ENCODE measurements around the gene DAZAP1. TPM values are rescaled to one million over a fixed set of nuclear protein-coding genes. Genes with fewer than 3 reads are reported as not detected.
A peak's percentile ranks its signal among the peaks of the same experiment; 100 is the strongest.

Gene DAZAP1
- total RNA-seq, 2 experiments from 2014 or later, result 287 to 297 TPM

DNA sequence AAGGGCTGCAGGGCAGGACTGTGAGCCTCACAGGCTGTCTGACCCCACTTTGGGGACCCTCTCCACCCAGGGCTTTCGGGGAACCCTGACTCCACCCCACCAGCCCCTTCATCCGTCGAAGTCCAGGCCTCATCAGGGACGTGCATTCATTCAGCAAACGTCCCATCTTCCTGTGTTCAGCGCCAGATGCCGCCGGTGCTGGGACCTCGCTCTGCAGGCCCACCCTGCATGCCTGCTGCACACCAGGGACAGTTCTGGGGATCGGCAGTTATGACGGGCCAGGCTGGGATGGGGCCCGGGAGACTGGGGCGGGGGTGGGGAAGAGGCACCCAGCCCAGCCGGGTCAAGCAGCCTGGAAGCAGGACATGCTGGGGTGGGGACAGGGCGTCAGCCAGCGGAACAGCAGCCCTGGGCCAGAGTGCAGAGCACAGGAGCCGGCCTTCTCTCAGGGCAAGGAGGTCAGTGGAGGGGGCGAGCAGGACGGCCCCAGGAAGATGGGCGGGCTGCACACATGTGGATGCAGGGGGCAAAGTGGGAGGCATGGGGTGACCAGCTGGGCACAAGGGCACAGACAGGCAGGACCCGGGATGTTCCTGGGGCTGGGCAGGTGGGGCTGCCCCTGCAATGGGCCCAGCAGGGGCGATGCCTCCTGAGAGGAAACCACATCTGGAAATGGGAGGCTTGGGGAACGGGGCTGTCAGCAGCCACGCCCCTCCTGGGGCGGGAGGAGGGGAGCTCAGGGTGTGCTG is 11.2 kb upstream of the DAZAP1 start:
- no peaks in the 10 kb centered on the region for H3K27me3 Mint-ChIP-seq
- no peak overlapping the region for H3K27ac Mint-ChIP-seq
- peaks cover 5% of the 10 kb centered on the region for H3K4me1 Mint-ChIP-seq
- no peaks in the 10 kb centered on the region for H3K9me3 Mint-ChIP-seq
- H3K36me3 Mint-ChIP-seq, result peaks cover 7% of the 10 kb centered on the region
- no peak for DNase-seq
- H3K4me3 Mint-ChIP-seq, result no peak overlapping the region

DNA sequence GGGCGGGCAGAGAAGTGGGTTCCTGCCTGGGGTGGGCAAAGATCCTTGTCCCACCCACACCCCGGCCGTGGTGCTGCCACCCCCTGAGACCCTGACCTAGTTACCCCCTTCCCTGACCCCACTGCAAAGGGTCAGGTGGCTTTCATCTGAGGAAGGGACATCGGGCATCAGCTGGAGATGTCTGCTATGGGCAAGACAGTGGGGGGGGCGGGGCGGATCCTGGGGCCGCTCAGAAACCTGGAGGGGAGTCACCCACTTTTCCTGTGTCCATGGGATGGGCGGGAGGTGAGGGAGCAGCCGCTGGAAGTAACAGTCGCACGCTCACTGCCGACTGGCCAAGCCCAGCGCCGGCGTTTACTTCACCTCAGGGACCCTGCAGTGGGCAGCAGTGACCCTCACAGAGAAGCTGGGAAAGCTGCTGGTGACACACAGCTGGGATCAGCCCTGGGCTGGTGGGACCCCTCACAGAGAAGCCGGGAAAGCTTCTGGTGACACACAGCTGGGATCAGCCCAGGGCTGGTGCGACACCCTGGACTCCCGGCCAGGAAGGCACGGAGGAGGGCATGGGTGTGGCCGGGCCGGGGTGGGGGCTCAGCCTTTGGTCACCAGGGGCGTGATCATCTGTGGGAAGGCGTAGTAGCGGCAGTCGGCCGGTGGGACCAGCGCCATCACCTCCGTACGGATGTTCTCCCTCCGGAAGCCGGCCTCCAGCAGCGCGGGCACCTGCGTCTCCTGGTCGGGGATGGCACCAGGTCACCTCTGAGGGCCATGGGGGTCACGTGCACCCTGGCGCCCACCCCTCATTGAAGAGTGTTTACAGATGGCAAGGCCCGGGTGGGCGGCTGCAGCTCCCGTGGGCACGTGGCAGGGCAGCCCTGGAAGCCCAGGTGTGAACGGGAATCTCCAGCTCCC is 10.4 kb upstream of the DAZAP1 start:
- peaks cover 5% of the 10 kb centered on the region for H3K4me1 Mint-ChIP-seq
- no peak overlapping the region for H3K4me3 Mint-ChIP-seq
- no peaks in the 10 kb centered on the region for H3K27me3 Mint-ChIP-seq
- peaks cover 6% of the 10 kb centered on the region for H3K36me3 Mint-ChIP-seq
- no peak overlapping the region for H3K27ac Mint-ChIP-seq
- DNase-seq, result no peak
- no peaks in the 10 kb centered on the region for H3K9me3 Mint-ChIP-seq

- Mint-ChIP-seq H3K9me3 (no peaks in the 10 kb centered on the region), H3K27ac (no peak overlapping the region), H3K36me3 (peaks cover 6% of the 10 kb centered on the region), H3K4me1 (peaks cover 10% of the 10 kb centered on the region), H3K27me3 (peaks cover 6% of the 10 kb centered on the region), H3K4me3 (no peak overlapping the region)
- no peak for DNase-seq
Observed at GRCh38 chr19:1397838-1398237, 9.5 kb upstream of the DAZAP1 start.

- Mint-ChIP-seq H3K4me1 (peaks cover 10% of the 10 kb centered on the region), H3K9me3 (no peaks in the 10 kb centered on the region), H3K27me3 (peaks cover 12% of the 10 kb centered on the region), H3K27ac (no peak overlapping the region), H3K4me3 (peak overlapping the region; percentile 22), H3K36me3 (peaks cover 5% of the 10 kb centered on the region)
- no peak for DNase-seq
Observed at GRCh38 chr19:1399079-1399478, 8.3 kb upstream of the DAZAP1 start.

DNA sequence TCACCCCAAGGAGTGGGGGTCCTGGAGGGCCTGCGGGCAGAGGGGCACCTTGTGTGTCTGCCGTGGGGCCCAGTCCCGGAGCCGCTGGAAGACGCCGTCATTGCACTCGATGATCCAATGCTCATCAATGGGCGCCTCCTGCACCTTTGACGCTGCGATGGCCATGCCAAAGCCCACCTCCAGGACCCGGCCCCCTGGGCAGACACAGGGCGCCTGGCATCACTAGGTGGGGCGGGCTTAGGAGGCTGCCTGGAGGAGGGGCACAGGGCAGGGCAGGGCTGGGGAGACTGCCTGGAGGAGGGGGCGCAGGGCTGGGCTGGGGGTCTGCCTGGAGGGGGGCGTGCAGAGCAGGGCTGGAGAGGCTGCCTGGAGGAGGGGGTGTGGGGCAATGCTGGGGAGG is 7.6 kb upstream of the DAZAP1 start:
- peaks cover 12% of the 10 kb centered on the region for H3K27me3 Mint-ChIP-seq
- peaks cover 2% of the 10 kb centered on the region for H3K36me3 Mint-ChIP-seq
- H3K9me3 Mint-ChIP-seq, result no peaks in the 10 kb centered on the region
- peaks cover 10% of the 10 kb centered on the region for H3K4me1 Mint-ChIP-seq
- no peak overlapping the region for H3K4me3 Mint-ChIP-seq
- DNase-seq, result no peak
- no peak overlapping the region for H3K27ac Mint-ChIP-seq

GRCh38 chr19:1400281-1401137 is 6.9 kb upstream of the DAZAP1 start:
- Mint-ChIP-seq H3K27ac (no peak overlapping the region), H3K36me3 (peaks cover 2% of the 10 kb centered on the region), H3K4me1 (peaks cover 10% of the 10 kb centered on the region), H3K27me3 (peaks cover 12% of the 10 kb centered on the region), H3K9me3 (no peaks in the 10 kb centered on the region), H3K4me3 (peak overlapping the region; percentile 73)
- no peak for DNase-seq

DNA sequence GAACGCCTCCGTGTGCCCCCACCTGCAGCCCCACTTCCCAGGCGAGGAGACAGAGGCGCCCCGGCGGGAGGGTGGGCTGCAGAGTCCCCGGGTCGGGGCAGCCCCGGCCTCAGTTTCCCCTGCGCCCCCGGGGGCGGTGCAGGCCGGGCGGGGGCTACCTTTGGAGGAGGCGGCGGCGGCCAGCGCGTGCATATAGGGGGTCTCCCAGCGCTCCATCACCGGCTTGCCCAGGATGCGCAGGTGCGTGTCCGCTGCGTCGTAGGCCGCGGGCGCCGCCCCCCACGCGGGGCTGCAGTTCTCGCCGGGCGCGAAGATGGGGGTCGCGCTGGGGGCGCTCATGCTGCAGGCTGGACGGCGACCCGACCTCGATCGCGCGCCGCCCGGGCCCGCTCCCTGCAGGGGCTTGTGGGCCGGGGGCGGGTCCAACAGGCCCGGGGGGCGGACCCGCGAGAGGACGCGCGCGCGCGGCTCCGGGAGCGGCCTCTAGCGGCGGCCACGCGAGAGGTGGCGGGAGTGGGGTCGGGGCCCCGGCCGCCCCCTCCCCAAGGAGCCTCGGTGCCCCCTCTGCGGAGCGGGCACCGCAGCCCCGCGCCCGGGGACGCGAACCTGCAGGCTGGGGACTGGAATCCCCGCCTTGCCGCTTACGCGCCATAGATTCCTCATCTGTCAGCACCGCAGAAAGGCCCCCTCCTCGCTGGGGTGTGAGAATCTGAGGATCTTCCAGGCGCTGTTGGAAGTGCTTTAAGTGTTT is 6.1 kb upstream of the DAZAP1 start, which contains the start of gene GAMT:
Gene GAMT (minus strand): TSS at position 405 of the 751 bp plus-strand sequence. CDS start 66 bp downstream, at position 339.
- Mint-ChIP-seq H3K36me3 (peaks cover 2% of the 10 kb centered on the region), H3K27me3 (peaks cover 12% of the 10 kb centered on the region), H3K27ac (no peak within 1 kb of the TSS), H3K9me3 (no peaks in the 10 kb centered on the region), H3K4me1 (peaks cover 10% of the 10 kb centered on the region), H3K4me3 (peak within 1 kb of the TSS; percentile 73)
- peak; percentile 63 for DNase-seq

- H3K27ac Mint-ChIP-seq, result no peak overlapping the region
- DNase-seq, result no peak
- peaks cover 2% of the 10 kb centered on the region for H3K36me3 Mint-ChIP-seq
- peaks cover 12% of the 10 kb centered on the region for H3K4me1 Mint-ChIP-seq
- H3K9me3 Mint-ChIP-seq, result no peaks in the 10 kb centered on the region
- peaks cover 12% of the 10 kb centered on the region for H3K27me3 Mint-ChIP-seq
- peak overlapping the region; percentile 60 for H3K4me3 Mint-ChIP-seq
Observed at GRCh38 chr19:1401889-1402217, 5.5 kb upstream of the DAZAP1 start.

- Mint-ChIP-seq H3K27ac (peak overlapping the region; percentile 46), H3K9me3 (no peaks in the 10 kb centered on the region), H3K36me3 (peaks cover 2% of the 10 kb centered on the region)
Observed at GRCh38 chr19:1402411-1403070, 4.8 kb upstream of the DAZAP1 start.

DNA sequence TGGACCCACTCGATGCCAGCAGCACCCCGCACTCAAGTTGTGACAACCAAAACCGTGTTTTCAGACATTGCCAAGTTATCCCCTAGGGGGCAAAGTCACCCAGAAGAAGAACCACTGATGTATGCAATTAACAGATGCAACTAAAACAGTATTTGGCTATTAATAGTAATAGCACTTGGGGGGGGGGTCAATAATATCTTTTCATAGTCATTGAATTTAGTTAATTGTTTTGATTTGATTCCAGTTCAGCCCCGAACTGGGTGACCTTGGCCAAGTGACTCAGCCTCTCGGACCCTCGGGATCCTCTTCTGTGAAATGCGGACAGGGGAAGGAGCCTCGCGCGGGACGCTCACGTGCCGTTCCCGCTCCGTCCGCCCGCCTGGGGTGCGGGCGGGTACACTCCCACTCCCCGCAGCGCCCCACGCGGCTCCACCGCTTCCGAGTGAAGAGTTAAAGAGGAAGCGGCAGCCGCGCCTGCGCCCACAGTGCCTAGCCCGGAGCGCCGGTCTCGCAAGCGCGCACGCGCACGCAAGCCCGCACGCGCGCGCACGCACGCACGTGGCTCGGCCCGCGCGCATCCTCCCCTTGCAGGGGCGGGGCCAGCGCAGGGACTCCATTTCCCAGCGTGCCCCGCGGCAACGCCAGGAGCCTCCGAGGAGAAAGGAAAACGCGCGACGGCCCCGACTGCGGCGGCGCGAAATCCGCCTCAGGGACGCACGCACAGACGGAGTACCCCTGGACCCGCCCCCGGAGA is 435 bp upstream of the DAZAP1 start:
- peak; percentile 100 for DNase-seq
- peak overlapping the region; percentile 60 for H3K4me3 Mint-ChIP-seq
- no peaks in the 10 kb centered on the region for H3K9me3 Mint-ChIP-seq
- H3K36me3 Mint-ChIP-seq, result peaks cover 28% of the 10 kb centered on the region
- peaks cover 41% of the 10 kb centered on the region for H3K4me1 Mint-ChIP-seq
- H3K27ac Mint-ChIP-seq, result peak overlapping the region; percentile 66
- peaks cover 12% of the 10 kb centered on the region for H3K27me3 Mint-ChIP-seq

More at GRCh38 chr19:1402411-1403070, 4.8 kb upstream of the DAZAP1 start:
- Mint-ChIP-seq H3K4me1 (peaks cover 12% of the 10 kb centered on the region), H3K27me3 (peaks cover 12% of the 10 kb centered on the region), H3K4me3 (peak overlapping the region; percentile 68)
- no peak for DNase-seq

DNA sequence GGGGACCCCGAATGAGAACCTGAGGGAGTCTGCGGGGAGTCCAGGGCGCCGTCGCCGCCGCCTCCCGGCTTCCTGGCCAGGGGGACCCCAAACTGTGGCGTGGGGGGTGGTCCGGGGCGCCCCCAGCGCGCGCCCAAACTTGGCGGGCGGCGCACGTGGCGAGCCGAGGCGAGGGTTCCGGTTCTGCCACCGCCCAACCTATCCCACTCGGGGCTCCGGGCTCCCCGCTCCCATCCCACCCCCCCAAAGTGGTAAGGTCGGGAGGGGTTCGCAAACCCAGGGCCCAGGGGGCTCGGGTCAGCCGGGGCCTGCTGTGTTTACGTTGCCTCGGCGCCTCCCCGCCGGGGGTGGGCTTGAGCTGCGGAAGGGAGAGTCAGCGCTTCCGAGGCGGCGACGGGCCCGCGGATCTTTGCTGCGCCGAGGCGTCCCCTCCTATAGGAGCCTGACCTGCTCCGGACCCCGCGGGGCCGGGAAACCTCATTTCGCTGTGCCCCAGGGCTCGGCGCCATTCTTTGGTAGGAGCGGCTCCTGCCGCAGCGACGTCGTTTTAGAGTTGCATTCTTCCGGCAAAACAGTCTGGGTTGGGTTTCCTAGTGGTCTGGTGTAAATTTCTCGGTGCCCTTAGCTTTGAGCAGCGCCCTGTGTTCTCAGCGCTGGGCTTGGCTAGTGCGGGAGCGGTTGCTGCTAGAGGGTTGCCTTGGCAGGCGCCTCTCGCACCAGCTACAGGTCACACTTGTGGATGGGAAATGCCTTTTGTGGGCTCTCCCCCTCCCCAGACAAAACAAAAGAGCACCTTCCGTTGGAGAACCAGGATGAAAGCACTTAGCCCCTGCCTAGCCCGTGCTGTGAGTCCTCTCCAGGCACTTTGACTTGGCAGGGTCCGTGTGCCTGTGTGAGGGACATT is 1.2 kb downstream of the DAZAP1 start:
- peaks cover 47% of the 10 kb centered on the region for H3K4me1 Mint-ChIP-seq
- peak overlapping the region; percentile 95 for H3K27ac Mint-ChIP-seq
- H3K4me3 Mint-ChIP-seq, result peak overlapping the region; percentile 96
- no peaks in the 10 kb centered on the region for H3K9me3 Mint-ChIP-seq
- DNase-seq, result peak; percentile 70
- H3K27me3 Mint-ChIP-seq, result peaks cover under 1% of the 10 kb centered on the region
- H3K36me3 Mint-ChIP-seq, result peaks cover 35% of the 10 kb centered on the region

GRCh38 chr19:1409204-1410005 is 2.0 kb downstream of the DAZAP1 start:
- Mint-ChIP-seq H3K27me3 (no peaks in the 10 kb centered on the region), H3K36me3 (peaks cover 38% of the 10 kb centered on the region), H3K4me1 (peaks cover 51% of the 10 kb centered on the region), H3K4me3 (peak overlapping the region; percentile 96), H3K27ac (peak overlapping the region; percentile 95), H3K9me3 (no peaks in the 10 kb centered on the region)
- no peak for DNase-seq
